HEK293 (cell line): Measurements from ENCODE around the gene NRF1.

Experiments
- CTCF ChIA-PET: fragments of 350-600 bp; formaldehyde crosslinking; extraction: SDS; loops from one replicate; lab custom pipeline; 2021; ENCODE audit warnings: antibody characterized with exemption; lab: Yijun Ruan, JAX
- POLR2A ChIA-PET: fragments of 300-600 bp; formaldehyde crosslinking; extraction: SDS; loops from one replicate; lab custom pipeline; 2020; ENCODE audit warnings: antibody characterized with exemption, inconsistent platforms; lab: Yijun Ruan, JAX
- H3K27ac ChIP-seq: fragments of 200-500 bp; sonication (Bioruptor generic); 2 replicates; pipeline ENCODE4 v1.5.1; 2014; ENCODE audit warnings: low read depth, low read length, control low read depth, inconsistent platforms; ENCODE audit errors: extremely low read depth
- H3K36me3 ChIP-seq, 2 experiments: fragments of 200-500 bp in 1 of 2; sonication (Bioruptor generic) in 1 of 2; 1 replicate in 1 of 2; 2 replicates in 1 of 2; pipeline ENCODE4 v1.5.1; 2014 to 2017; ENCODE audit warnings: inconsistent platforms in 2 of 2, low read length in 2 of 2; ENCODE audit not compliant: control insufficient read depth in 2 of 2, insufficient read depth in 1 of 2
- H3K4me1 ChIP-seq: fragments of 200-500 bp; sonication (Bioruptor generic); 2 replicates; pipeline ENCODE4 v1.5.1; 2014; ENCODE audit warnings: mild to moderate bottlenecking, low read length, inconsistent platforms; ENCODE audit not compliant: control insufficient read depth, insufficient read depth
- H3K4me3 ChIP-seq: 2 replicates; pipeline ENCODE4 v1.5.1; 2011; ENCODE audit warnings: low read depth, mild to moderate bottlenecking, control low read depth, low read length, moderate library complexity
- H3K9me3 ChIP-seq: fragments of 200-500 bp; sonication (Bioruptor generic); 2 replicates; pipeline ENCODE4 v1.5.1; 2014; ENCODE audit warnings: low read depth, low read length, inconsistent platforms; ENCODE audit not compliant: control insufficient read depth, insufficient read depth
- GLI4 ChIP-seq: fragments of 450-650 bp; formaldehyde crosslinking; IDR thresholded peaks from 2 replicates; pipeline ENCODE4 v1.5.1; 2016; ENCODE audit warnings: missing biosample characterization, missing genetic modification characterization
- KLF1 ChIP-seq: fragments of 450-650 bp; formaldehyde crosslinking; IDR thresholded peaks from 2 replicates; pipeline ENCODE4 v1.5.1; 2016; ENCODE audit warnings: missing biosample characterization, missing genetic modification characterization
- KLF7 ChIP-seq: fragments of 450-650 bp; formaldehyde crosslinking; IDR thresholded peaks from 2 replicates; pipeline ENCODE4 v1.5.1; 2016; ENCODE audit warnings: missing biosample characterization, missing genetic modification characterization, borderline replicate concordance
- SCRT2 ChIP-seq: fragments of 450-650 bp; formaldehyde crosslinking; IDR thresholded peaks from 2 replicates; pipeline ENCODE4 v1.5.1; 2016; ENCODE audit warnings: missing biosample characterization, missing genetic modification characterization
- ZBTB26 ChIP-seq: fragments of 450-650 bp; formaldehyde crosslinking; optimal IDR thresholded peaks from 2 replicates; pipeline ENCODE3; 2016; ENCODE audit warnings: missing biosample characterization, mild to moderate bottlenecking, missing genetic modification characterization
- ZFP37 ChIP-seq: fragments of 450-650 bp; formaldehyde crosslinking; IDR thresholded peaks from 2 replicates; pipeline ENCODE4 v1.5.1; 2016; ENCODE audit warnings: missing biosample characterization, missing genetic modification characterization
- ZFP69B ChIP-seq: fragments of 450-650 bp; formaldehyde crosslinking; IDR thresholded peaks from 2 replicates; pipeline ENCODE4 v1.5.1; 2016; ENCODE audit warnings: missing biosample characterization, missing genetic modification characterization
- ZNF155 ChIP-seq: fragments of 450-650 bp; formaldehyde crosslinking; IDR thresholded peaks from 2 replicates; pipeline ENCODE4 v1.5.1; 2016; ENCODE audit warnings: missing biosample characterization, missing genetic modification characterization
- ZNF24 ChIP-seq: fragments of 450-650 bp; formaldehyde crosslinking; IDR thresholded peaks from 2 replicates; pipeline ENCODE4 v1.5.1; 2016; ENCODE audit warnings: missing biosample characterization, missing genetic modification characterization
- ZNF394 ChIP-seq: fragments of 450-650 bp; formaldehyde crosslinking; IDR thresholded peaks from 2 replicates; pipeline ENCODE4 v1.5.1; 2016; ENCODE audit warnings: missing biosample characterization, missing genetic modification characterization, mild to moderate bottlenecking, moderate library complexity, borderline replicate concordance
- ZNF48 ChIP-seq: fragments of 450-650 bp; formaldehyde crosslinking; IDR thresholded peaks from 2 replicates; pipeline ENCODE4 v1.5.1; 2016; ENCODE audit warnings: missing biosample characterization, missing genetic modification characterization
- ZNF510 ChIP-seq: fragments of 450-650 bp; formaldehyde crosslinking; IDR thresholded peaks from 2 replicates; pipeline ENCODE4 v1.5.1; 2018; ENCODE audit warnings: mild to moderate bottlenecking, missing genetic modification characterization, missing biosample characterization; ENCODE audit not compliant: insufficient replicate concordance
- ZNF513 ChIP-seq: fragments of 450-650 bp; IDR thresholded peaks from 2 replicates; pipeline ENCODE4 v1.5.1; 2018; ENCODE audit warnings: missing biosample characterization, missing genetic modification characterization
- ZNF585B ChIP-seq: fragments of 450-650 bp; formaldehyde crosslinking; IDR thresholded peaks from 2 replicates; pipeline ENCODE4 v1.5.1; 2016; ENCODE audit warnings: missing biosample characterization, missing genetic modification characterization
- ZNF610 ChIP-seq: fragments of 450-650 bp; formaldehyde crosslinking; IDR thresholded peaks from 2 replicates; pipeline ENCODE4 v1.5.1; 2016; ENCODE audit warnings: missing biosample characterization, missing genetic modification characterization, borderline replicate concordance
- ZNF629 ChIP-seq: fragments of 450-650 bp; formaldehyde crosslinking; IDR thresholded peaks from 2 replicates; pipeline ENCODE4 v1.5.1; 2017; ENCODE audit warnings: missing biosample characterization, missing genetic modification characterization
- ZNF747 ChIP-seq: fragments of 450-650 bp; formaldehyde crosslinking; IDR thresholded peaks from 2 replicates; pipeline ENCODE4 v1.5.1; 2016; ENCODE audit warnings: missing biosample characterization, missing genetic modification characterization
- ZNF76 ChIP-seq: fragments of 450-650 bp; formaldehyde crosslinking; IDR thresholded peaks from 2 replicates; pipeline ENCODE4; 2016; ENCODE audit warnings: low read depth, missing biosample characterization, missing genetic modification characterization, borderline replicate concordance
- ZNF785 ChIP-seq: fragments of 450-650 bp; formaldehyde crosslinking; IDR thresholded peaks from 2 replicates; pipeline ENCODE4 v1.5.1; 2016; ENCODE audit warnings: missing biosample characterization, missing genetic modification characterization
- ZSCAN23 ChIP-seq: fragments of 450-650 bp; formaldehyde crosslinking; IDR thresholded peaks from 2 replicates; pipeline ENCODE4 v1.5.1; 2016; ENCODE audit warnings: missing biosample characterization, missing genetic modification characterization
- TF ChIP-seq, protein P1 (sequence below): fragments of 450-650 bp; formaldehyde crosslinking; IDR thresholded peaks from 2 replicates; pipeline ENCODE4 v1.5.1; 2016; ENCODE audit warnings: missing biosample characterization, missing genetic modification characterization
- TF ChIP-seq, protein P2 (sequence below): fragments of 450-650 bp; formaldehyde crosslinking; IDR thresholded peaks from 2 replicates; pipeline ENCODE4 v1.5.1; 2016; ENCODE audit warnings: missing biosample characterization, missing genetic modification characterization

Gene NRF1

GRCh38 chr7:129675521-129675920 lies 64.0 kb downstream of the NRF1 start:
- POLR2A ChIA-PET: interaction anchor here (0.7 kb wide), 1 partner anchor 150 kb away, joined by 4 read pairs; no protein-coding TSS in a partner anchor
- CTCF ChIA-PET: interaction anchor here (0.6 to 0.9 kb wide), 2 partner anchors 11 to 14 kb away, joined by 3 to 4 read pairs; no protein-coding TSS in a partner anchor
- H3K9me3 ChIP-seq: no peaks in the 10 kb centered on the region
- no peaks in the 10 kb centered on the region for H3K4me1 ChIP-seq
- TF ChIP-seq ZNF747 (no peak), ZNF155 (tag by site-specific recombination) (no peak), ZNF629 (tag by site-specific recombination) (no peak), ZNF513 (tag by site-specific recombination) (no peak)
- TF ChIP-seq, protein P1, sequence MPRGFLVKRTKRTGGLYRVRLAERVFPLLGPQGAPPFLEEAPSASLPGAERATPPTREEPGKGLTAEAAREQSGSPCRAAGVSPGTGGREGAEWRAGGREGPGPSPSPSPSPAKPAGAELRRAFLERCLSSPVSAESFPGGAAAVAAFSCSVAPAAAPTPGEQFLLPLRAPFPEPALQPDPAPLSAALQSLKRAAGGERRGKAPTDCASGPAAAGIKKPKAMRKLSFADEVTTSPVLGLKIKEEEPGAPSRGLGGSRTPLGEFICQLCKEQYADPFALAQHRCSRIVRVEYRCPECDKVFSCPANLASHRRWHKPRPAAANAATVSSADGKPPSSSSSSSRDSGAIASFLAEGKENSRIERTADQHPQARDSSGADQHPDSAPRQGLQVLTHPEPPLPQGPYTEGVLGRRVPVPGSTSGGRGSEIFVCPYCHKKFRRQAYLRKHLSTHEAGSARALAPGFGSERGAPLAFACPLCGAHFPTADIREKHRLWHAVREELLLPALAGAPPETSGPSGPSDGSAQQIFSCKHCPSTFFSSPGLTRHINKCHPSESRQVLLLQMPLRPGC (tag by site-specific recombination): no peak
- peaks cover 14 to 46% of the 10 kb centered on the region in 2 experiments for H3K36me3 ChIP-seq
- no peak overlapping the region for H3K27ac ChIP-seq
- H3K4me3 ChIP-seq: no peak overlapping the region

DNA sequence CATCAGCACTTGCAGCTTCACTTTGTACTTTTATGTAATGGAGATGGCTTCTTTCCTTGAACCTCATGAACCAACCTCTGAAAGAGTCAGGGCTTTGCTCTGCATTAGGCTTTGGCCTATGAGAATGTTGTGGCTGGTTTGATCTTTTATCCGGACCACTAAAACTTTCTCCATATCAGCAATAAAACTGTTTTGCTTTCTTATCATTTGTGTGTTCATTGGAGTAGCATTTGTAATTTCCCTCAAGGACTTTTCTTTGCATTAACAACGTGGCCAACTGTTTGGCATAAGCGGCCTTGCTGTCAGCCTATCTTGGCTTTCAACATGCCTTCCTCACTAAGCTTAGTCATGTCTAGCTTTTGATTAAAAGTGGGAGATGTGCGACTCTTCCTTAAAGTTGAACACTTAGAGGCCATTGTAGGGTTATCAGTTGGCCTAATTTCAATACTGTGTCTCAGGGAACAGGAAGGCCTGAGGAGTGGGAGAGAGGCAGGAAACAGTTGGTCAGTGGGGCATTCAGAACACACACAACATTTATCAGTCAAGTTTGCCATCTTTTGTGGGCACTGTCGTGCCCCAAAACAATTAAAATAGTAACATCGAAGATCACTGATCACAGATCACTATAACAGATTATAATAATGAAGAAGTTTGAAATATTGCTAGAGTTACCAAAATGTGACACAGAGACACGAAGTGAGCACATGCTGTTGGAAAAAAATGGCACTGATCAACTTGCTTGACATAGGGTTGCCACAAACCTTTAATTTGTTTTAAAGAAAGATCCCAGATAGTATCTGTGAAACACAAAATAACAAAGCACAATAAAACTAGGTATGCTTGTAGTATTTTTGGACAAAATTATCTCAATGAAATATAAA lies 64.7 kb downstream of the NRF1 start:
- ChIA-PET POLR2A (interaction anchor here (0.7 kb wide), 1 partner anchor 149 kb away, joined by 4 read pairs; no protein-coding TSS in a partner anchor), CTCF (interaction anchor here (0.6 to 0.9 kb wide), 2 partner anchors 12 to 13 kb away, joined by 3 to 4 read pairs; no protein-coding TSS in a partner anchor)
- Histone ChIP-seq H3K9me3 (no peaks in the 10 kb centered on the region), H3K4me1 (no peaks in the 10 kb centered on the region), H3K4me3 (no peak overlapping the region), H3K36me3 (peaks cover 14 to 44% of the 10 kb centered on the region in 2 experiments), H3K27ac (no peak overlapping the region)
- TF ChIP-seq ZNF76 (no peak), ZNF585B (no peak), ZNF510 (tag by site-specific recombination) (no peak), ZNF785 (no peak), ZNF394 (tag by site-specific recombination) (no peak), ZNF24 (tag by site-specific recombination) (no peak), ZBTB26 (tag by site-specific recombination) (no peak)
- TF ChIP-seq, protein P1 (tag by site-specific recombination): no peak

DNA sequence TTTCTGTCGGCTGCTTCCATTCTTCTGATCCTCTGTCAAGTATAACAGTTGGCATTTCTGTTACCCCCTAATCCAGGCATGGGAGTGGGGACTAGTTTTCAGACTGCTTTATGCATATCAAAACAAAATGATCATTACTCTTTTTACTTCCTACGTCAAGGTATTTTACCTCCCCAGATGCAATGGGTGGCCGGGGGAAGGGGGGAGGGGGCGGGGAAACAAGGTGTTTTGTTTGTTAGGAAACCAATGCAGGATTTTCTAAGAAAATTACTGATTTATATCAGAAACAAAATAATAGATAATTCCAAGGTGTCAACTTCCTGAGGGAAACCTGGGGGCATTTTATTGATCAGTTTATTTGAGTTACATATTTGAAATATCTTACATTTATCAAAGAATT lies 66.3 kb downstream of the NRF1 start:
- Histone ChIP-seq H3K9me3 (no peaks in the 10 kb centered on the region), H3K4me1 (no peaks in the 10 kb centered on the region), H3K36me3 (peaks cover 17 to 29% of the 10 kb centered on the region in 2 experiments), H3K4me3 (no peak overlapping the region), H3K27ac (no peak overlapping the region)
- ChIA-PET CTCF (interaction anchor here (0.9 to 1.4 kb wide), 2 partner anchors 152 to 333 kb away, joined by 5 to 7 read pairs; no protein-coding TSS in a partner anchor), POLR2A (no interaction called here)
- TF ChIP-seq ZNF48 (tag by site-specific recombination) (no peak), SCRT2 (tag by site-specific recombination) (no peak), KLF7 (tag by site-specific recombination) (no peak), ZFP69B (tag by site-specific recombination) (no peak), ZSCAN23 (tag by site-specific recombination) (no peak), KLF1 (no peak), ZFP37 (no peak), ZNF610 (tag by site-specific recombination) (no peak), GLI4 (tag by site-specific recombination) (no peak)
- TF ChIP-seq, protein P2, sequence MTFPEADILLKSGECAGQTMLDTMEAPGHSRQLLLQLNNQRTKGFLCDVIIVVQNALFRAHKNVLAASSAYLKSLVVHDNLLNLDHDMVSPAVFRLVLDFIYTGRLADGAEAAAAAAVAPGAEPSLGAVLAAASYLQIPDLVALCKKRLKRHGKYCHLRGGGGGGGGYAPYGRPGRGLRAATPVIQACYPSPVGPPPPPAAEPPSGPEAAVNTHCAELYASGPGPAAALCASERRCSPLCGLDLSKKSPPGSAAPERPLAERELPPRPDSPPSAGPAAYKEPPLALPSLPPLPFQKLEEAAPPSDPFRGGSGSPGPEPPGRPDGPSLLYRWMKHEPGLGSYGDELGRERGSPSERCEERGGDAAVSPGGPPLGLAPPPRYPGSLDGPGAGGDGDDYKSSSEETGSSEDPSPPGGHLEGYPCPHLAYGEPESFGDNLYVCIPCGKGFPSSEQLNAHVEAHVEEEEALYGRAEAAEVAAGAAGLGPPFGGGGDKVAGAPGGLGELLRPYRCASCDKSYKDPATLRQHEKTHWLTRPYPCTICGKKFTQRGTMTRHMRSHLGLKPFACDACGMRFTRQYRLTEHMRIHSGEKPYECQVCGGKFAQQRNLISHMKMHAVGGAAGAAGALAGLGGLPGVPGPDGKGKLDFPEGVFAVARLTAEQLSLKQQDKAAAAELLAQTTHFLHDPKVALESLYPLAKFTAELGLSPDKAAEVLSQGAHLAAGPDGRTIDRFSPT (tag by site-specific recombination): no peak
